Renal pelvis (tissue), 4 donors: Measurements from ENCODE around the gene MYH3. TPM values are rescaled to one million over a fixed set of nuclear protein-coding genes. Genes with fewer than 3 reads are reported as not detected.

Source experiments
- DNase-seq: peaks from one replicate; pipeline ENCODE4 v3.0.0-alpha.2; 2013
- polyA plus RNA-seq, 3 donors: library from polyadenylated mRNA; unstranded; fragments of 120-200 nt; gene quantifications; one replicate each; pipeline ENCODE4 v1.2.1, GENCODE V29; 2013; ENCODE audit not compliant: insufficient read length in 3 of 3

Gene MYH3
- polyA plus RNA-seq, 3 donors, result 7.7 to 8.6 (median 8.4) TPM

GRCh38 chr17:10652984-10653659 lies 4.0 kb downstream of the MYH3 start:
- DNase-seq, result no peak

- DNase-seq, result no peak
These were observed 5.2 kb downstream of the MYH3 start for GRCh38 chr17:10651927-10652326.

- DNase-seq, result no peak
These were observed 7.5 kb downstream of the MYH3 start for GRCh38 chr17:10649602-10650001.

- no peak for DNase-seq
These were observed 8.2 kb downstream of the MYH3 start for GRCh38 chr17:10648956-10649355.

GRCh38 chr17:10648381-10648780 lies 8.7 kb downstream of the MYH3 start:
- DNase-seq, result no peak

GRCh38 chr17:10646392-10646990 lies 10.6 kb downstream of the MYH3 start:
- DNase-seq, result peak; percentile 70

- DNase-seq, result no peak
These were observed 16.6 kb downstream of the MYH3 start for GRCh38 chr17:10640475-10640874.

GRCh38 chr17:10638151-10638550 lies 19.0 kb downstream of the MYH3 start:
- no peak for DNase-seq

GRCh38 chr17:10635290-10635689 lies 21.8 kb downstream of the MYH3 start:
- no peak for DNase-seq

GRCh38 chr17:10633738-10634379 lies 23.2 kb downstream of the MYH3 start:
- DNase-seq, result no peak

- no peak for DNase-seq
These were observed 25.4 kb downstream of the MYH3 start for GRCh38 chr17:10631701-10632100.

GRCh38 chr17:10631048-10631700 lies 25.9 kb downstream of the MYH3 start:
- DNase-seq, result no peak

- DNase-seq, result no peak
These were observed 27.4 kb downstream of the MYH3 start for GRCh38 chr17:10629706-10630105.

GRCh38 chr17:10628756-10629155 lies 28.4 kb downstream of the MYH3 start:
- no peak for DNase-seq

- no peak for DNase-seq
These were observed 30.7 kb downstream of the MYH3 start for GRCh38 chr17:10626390-10626789.

- DNase-seq, result no peak
These were observed 32.1 kb downstream of the MYH3 start for GRCh38 chr17:10624969-10625368.

GRCh38 chr17:10623737-10624338 lies 33.3 kb downstream of the MYH3 start:
- no peak for DNase-seq

GRCh38 chr17:10622617-10623485 lies 34.3 kb downstream of the MYH3 start:
- no peak for DNase-seq

- no peak for DNase-seq
These were observed 35.7 kb downstream of the MYH3 start for GRCh38 chr17:10621397-10621796.

GRCh38 chr17:10620823-10621222 lies 36.3 kb downstream of the MYH3 start:
- no peak for DNase-seq

GRCh38 chr17:10618202-10618635 lies 38.9 kb downstream of the MYH3 start:
- peak; percentile 62 for DNase-seq
